ENCODE measurements around the gene IL4I1.
"Not testable (repeated sequence)": the region's sequence is repeated elsewhere in the genome, so short reads cannot be mapped to it uniquely, and the experiment has no call there.

IL4I1 gene

GRCh38 chr19:49896863-49897621 lies at the start of gene IL4I1:
IL4I1 (minus strand) TSS chr19:49896887; CDS start chr19:49896160, 727 bp downstream.
- DNase-seq: peak; percentile 71 to 74

GRCh38 chr19:49946415-49946814 lies 49.7 kb upstream of the IL4I1 start:
- DNase-seq: no peak

GRCh38 chr19:49944567-49944966 lies 47.9 kb upstream of the IL4I1 start:
- DNase-seq: not testable (repeated sequence)

- DNase-seq: no peak
Measured at GRCh38 chr19:49940482-49940791, 43.8 kb upstream of the IL4I1 start.

- DNase-seq: no peak
Measured at GRCh38 chr19:49939721-49940481, 43.2 kb upstream of the IL4I1 start.

- no peak for DNase-seq
Measured at GRCh38 chr19:49938662-49939061, 42.0 kb upstream of the IL4I1 start.

- peak; percentile 84 to 89 for DNase-seq
Measured at GRCh38 chr19:49937750-49938381, 41.2 kb upstream of the IL4I1 start.

- DNase-seq: no peak
Measured at GRCh38 chr19:49936549-49936948, 39.9 kb upstream of the IL4I1 start.

- no peak for DNase-seq
Measured at GRCh38 chr19:49933643-49934042, 37.0 kb upstream of the IL4I1 start.

GRCh38 chr19:49932731-49933131 lies 36.0 kb upstream of the IL4I1 start:
- peak; percentile 40 to 47 for DNase-seq

- DNase-seq: no peak
Measured at GRCh38 chr19:49932041-49932451, 35.4 kb upstream of the IL4I1 start.

- DNase-seq: no peak
Measured at GRCh38 chr19:49931293-49932040, 34.8 kb upstream of the IL4I1 start.

GRCh38 chr19:49930483-49931011 lies 33.9 kb upstream of the IL4I1 start:
- DNase-seq: no peak

GRCh38 chr19:49929611-49930482 lies 33.2 kb upstream of the IL4I1 start:
- peak; percentile 91 to 93 for DNase-seq

- peak; percentile 91 to 94 for DNase-seq
Measured at GRCh38 chr19:49929121-49929610, 32.5 kb upstream of the IL4I1 start, which contains the start of the genes ATF5 and NUP62. ATF5 (plus strand) TSS chr19:49929205; CDS start chr19:49930851, 1,646 bp downstream. NUP62 (minus strand) TSS chr19:49929504; CDS start chr19:49909807, 19,697 bp downstream.

GRCh38 chr19:49927526-49928264 lies 31.0 kb upstream of the IL4I1 start:
- no peak for DNase-seq

GRCh38 chr19:49926515-49926914 lies 29.8 kb upstream of the IL4I1 start:
- DNase-seq: no peak

- DNase-seq: no peak
Measured at GRCh38 chr19:49925486-49925885, 28.8 kb upstream of the IL4I1 start.

GRCh38 chr19:49924881-49925210 lies 28.2 kb upstream of the IL4I1 start:
- DNase-seq: not testable (repeated sequence)

- no peak for DNase-seq
Measured at GRCh38 chr19:49924004-49924880, 27.6 kb upstream of the IL4I1 start.

Data from activated CD4-positive, alpha-beta T cell treated with anti-CD3 and anti-CD28 coated beads, Interleukin-2, amount 50 U/mL, for 48 hours (primary cell).